Anterior cingulate cortex (tissue), 58 donors: ENCODE data around the gene SEMA6A.
A peak's percentile ranks its signal among the peaks of the same experiment; 100 is the strongest.
"Not testable (repeated sequence)": the region's sequence is repeated elsewhere in the genome, so short reads cannot be mapped to it uniquely, and the experiment has no call there.

Experiments used
- DNase-seq, 58 donors: peaks; one replicate each; lab custom pipeline; 2025; lab: John Stamatoyannopoulos, UW

Gene SEMA6A

DNA sequence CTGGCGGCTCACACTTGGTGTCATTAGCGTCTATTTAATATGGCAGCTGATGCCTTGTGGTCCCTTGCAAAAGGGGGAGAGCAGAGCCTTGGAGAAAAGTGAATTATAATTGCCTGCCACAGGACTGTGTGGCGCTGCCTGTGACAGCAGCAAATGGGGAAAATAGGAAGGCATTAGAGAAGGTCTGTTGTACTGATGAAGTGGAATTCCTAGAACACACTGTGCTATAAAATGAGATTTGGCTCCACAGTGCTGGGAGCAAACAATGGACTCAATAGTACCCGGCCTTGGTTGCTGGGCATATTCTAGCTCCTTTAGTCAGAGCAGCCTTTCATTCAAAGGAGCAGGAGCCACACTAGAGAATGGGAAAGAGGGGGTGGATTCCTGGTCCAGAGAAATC lies 21.3 kb downstream of the SEMA6A start:
- DNase-seq: peak in 41 of 58 donors; percentile 7 to 89 (median 58)

DNA sequence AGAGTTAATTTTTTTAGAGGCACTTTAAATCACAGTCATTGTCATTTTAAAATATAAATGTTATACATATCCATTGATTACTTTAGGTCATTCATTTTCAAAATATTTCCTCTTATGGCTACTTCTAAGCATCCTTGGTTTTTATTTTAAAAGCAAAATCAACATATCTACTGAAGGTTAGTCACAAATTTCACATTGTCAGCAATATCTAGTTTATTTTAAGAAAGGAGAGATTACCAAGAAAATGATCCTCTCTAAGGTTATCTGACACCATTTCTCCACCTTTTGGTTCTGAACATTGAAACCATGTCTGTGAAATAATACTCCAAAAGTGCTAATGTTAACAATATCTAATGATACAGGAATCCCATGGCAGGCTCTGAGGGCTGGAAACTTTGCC lies 24.5 kb downstream of the SEMA6A start:
- DNase-seq: no peak

DNA sequence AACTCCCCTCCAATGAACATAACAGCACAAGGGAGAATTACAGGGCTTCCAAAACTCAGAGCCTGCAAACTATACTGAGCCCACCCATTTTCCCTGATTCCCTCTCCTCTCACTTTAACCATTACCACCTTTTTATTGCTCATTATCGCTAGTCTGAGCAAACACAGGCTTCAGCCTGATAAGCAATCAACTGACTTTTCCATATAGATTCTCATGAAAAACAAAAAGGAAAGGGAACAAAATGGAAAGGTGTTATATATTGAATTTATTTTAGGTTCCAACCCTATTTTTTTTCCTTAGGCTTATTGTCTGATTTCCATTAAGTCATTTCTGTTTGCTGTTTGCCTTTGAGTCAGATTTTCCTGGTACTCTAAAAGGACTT lies 27.9 kb downstream of the SEMA6A start:
- no peak for DNase-seq

DNA sequence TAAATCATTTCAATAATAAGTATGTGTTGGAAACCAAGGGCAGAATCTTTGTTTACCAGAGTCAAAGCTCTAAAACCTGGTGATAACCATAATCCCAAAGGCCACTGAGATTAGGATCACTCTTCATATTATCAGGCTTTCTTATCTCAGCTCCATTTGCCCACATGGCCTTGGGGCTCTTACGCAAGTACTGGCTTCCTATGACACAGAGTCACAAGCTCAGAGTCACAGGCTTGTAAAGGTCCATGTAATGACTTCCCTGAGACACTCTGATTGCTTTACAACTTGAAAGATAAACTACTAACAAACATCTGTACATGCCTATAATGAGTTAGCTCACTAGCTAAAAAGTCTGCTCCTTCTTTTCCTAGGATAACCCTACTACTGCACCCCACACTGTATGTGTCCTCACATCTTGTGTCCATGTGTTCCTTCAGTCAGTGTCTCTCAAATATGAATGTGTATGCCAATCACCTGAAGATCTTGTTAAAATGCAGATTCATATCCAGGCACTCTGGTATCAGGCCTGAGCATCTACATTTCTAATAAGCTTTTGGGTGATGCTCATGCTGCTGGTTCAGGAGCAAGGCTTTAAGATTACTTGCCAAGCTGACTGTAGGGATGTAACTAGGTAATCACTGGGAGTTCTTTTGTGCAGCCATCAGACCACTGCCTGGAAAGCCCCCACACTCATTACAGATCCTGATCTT lies 28.4 kb downstream of the SEMA6A start:
- DNase-seq: no peak

DNA sequence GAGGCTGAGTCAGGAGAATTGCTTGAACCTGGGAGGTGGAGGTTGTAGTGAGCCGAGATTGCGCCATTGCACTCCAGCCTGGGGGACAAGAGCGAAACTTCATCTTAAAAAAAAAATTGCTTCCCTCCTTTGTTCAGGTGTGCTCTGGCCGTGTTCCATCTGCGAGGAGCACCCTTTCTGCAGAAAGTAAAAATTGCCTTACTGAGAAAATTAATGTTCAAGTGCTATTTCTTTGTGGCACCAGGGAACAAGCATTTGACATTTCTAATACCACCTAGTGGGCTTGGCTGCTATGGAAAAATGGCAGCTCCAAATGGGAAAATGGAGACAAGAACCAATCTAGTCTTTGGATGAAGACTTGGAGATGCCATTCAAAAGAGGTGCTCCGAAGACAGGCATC lies 29.2 kb downstream of the SEMA6A start:
- not testable (repeated sequence) for DNase-seq

DNA sequence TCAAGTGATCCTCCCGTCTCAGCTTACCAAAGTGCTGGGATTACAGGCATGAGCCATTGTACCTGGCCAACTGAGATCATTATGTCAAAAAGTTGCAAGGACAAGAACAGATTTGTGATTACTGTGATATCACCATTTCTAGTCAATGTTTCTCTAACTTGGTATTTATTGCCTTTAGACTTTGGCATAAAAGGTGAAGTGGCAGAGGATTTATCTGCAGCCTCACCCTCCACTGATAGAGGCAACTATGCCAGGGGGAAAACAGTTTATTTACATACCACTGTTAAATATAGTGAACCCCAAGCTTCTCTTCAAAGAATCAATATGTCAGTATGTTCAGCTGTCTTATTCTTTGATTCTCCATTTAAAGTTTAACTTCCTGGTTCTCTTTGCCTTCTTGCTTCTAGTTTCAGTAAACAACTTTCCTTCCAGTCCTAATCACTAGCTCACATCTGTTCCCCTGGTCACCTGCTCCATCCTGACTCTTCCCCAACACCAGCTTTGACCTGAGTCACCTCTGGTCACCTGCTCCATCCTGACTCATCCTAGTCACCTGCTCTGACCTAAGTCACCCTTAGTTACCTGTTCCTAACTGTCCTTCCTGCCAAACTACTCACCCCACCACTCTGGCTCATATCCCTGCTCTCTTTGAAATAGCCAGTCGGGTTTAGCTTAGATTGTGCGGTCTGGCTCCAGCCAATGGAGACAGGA lies 29.9 kb downstream of the SEMA6A start:
- no peak for DNase-seq

DNA sequence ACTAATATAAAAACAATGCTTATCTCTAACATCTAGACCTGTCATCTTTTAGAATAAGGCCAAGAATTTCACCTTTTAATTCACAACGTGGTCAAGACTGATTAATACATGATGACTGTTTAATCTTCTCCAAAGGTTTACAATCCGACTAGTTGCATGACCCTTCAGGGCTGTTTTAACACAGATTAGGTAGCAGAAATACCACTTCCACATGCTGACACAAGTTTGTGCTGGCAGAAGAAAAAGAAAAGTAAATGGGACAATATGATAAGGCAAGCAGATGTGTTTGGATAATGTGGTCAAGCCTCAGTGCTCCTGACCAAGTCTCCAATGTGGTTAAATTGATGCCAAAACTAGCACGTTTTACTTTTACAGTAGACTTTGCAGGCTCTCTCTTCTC lies 31.1 kb downstream of the SEMA6A start:
- no peak for DNase-seq

DNA sequence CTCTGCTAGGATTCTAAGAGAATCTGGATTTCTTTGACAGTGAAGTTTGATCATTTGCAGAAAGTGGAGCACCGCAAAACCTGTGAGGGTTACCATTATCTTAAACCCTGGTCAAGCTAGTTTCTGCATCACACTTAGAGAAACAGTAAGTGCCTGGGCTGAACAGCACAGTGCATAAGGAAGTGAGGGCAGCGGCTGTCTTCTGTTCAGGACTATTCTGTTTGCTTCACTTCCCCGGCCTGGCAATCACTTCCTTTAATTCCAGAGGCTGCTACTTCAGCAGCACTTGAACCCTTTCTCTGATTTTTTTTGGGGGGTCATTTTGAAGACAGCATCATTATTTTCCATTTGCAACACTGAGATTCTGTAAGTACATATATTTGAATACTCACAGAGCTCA lies 32.0 kb downstream of the SEMA6A start:
- DNase-seq: no peak

DNA sequence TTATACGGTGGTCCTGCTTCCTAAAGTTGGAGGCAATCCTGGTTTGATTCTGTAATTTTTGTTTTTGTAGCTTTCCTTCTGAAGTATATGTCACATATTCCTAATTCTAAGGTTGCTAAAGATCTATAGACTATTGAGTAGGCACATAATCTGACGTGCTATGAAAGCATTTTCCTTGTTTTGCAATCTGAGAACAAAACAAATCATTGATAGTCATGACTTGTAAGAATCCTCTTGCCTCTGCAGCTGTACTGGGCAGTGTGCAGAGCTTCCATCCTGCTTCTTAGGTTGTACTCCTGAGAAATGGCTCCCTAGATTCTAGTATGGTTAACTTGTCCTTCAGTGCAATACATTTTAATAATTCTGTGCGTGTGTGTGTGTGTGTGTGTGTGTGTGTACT lies 35.4 kb downstream of the SEMA6A start:
- DNase-seq: peak in 1 of 58 donors; percentile 4

DNA sequence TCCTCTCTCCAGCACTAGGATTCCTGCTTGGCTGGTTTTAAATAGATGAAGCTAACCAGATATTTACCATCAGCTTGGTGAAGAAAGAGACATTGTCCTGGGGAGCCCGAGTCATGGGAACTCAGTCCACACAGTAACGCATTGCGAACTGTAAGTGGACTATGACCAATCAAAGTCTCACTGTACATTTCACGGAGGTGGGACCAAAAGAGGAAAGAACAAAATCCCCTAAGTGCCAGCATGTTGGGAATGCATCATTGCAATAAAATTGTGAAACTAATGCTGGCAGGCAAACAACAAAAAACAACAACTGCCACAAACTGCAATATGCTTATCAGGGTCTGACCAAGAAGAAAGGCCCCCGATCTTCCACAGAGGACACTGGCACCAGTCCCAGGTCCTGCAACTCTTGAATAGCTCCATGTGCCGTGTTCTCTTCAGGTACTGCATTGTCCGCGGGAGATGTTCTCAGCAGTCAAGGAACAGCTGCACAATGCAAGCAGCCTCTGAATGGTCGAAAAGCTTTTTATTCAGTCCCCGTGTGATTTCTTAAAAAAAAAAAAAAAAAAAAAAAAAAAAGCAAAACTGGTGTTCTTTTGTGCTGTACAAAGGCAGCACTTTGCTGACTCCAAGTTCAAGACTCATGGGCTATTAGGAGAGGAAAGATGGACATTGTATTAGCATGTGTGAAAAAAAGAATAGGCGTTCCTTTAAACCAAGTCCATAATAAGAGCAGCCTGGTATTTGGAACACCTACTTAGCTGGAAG lies 38.1 kb downstream of the SEMA6A start:
- DNase-seq: peak in 18 of 58 donors; percentile 14 to 67 (median 46)

DNA sequence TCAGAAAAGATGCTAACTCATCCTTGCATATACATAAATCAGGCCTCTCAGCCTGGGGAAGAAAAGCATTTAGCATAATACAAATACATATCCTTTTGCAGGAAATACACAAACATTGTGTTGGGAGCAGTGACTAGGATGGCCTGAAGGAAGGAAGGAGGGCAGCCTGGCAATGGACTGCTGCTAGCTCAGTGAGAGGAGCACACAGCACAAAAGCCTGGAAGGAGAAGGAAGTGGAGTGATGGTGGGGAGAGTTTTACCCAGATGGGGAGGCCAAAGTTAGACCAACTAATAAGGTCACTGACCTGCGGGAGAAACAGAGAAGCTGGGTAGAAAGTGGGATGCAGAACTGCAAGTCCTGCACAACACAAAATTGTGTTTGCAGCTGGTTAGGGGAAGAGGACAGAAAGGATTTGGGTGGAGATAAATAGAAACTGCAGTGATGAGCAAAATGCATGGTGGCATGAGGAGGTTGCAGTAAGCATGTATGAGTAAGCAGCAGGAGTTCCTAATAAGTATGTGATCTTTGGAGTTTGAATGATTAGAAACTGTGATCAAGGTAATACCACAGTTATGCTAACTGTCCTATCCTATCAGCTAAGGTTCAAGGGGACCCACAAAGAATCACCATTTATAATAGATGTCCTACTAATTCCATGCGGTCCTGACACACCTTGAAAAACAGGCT lies 39.5 kb downstream of the SEMA6A start:
- DNase-seq: no peak

DNA sequence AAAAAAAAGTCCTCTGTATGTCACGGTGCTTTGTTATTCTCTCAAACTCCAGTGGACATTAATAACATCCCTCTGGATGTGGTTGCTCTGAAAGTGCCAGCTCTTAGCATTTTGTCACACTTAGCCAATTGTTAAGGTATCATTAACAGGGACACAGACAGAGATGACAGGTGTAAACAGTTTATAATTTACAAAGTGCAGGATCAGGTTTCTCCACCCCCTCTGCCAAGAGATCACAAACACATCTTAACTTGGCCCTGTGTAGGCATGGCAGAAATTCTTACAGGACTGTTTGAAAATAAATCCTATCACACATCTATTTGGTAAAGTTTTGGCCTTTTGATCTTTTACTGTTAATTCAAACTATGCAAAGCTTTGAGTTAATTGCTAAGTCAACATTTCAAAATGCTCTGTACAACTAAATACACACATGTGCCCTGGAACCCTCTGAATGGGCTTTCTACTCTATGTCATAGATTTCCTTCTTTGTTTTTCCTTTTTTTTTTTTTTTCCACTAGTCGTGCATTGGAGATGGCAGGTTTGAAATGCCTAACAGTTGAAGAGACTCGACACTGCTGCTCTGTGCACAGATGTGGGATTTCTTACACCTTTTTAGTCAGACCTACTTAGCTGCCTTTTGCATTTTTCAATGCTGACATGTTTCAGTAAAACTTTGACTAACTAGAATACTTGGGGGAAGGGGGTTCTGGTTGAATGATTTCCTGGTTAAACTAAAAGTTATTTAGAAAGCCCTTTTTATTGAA lies 41.7 kb downstream of the SEMA6A start:
- no peak for DNase-seq

DNA sequence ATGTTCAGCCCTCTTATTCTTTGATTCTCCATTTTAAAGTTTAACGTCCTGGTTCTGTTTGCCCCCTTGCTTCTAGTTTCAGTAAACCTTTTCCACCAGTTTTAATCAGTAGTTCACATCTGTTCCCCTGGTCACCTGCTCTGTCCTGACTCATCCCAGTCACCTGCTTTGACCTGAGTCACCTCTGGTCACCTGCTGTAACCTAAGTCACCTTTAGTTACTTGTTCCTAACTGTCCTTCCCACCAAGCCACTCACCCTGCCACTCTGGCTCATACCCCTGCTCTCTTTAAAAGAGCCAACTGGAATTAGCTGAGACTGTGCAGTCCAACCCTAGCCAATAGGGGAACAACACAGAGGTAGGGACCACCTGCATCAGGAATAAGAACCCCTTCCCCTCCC lies 43.0 kb downstream of the SEMA6A start:
- no peak for DNase-seq

DNA sequence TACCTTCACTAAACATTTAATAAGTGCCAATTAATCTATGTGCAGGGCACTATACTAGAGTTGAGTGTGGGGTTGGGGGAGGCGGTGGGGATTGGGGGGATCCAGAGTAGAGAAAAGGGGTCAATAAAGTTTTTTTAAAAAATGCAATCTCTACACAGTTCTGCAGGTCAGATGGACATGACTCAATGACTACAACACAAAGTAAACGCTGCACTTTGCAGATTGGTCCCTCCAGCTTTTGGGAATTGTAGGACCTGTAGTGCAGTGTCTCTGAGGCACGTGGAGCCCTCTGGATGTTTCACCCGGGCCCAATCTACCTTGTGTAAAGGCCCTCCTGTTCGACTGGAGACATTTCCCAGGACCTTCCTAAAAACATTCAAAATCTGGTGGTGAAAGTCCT lies 43.5 kb downstream of the SEMA6A start:
- DNase-seq: no peak

DNA sequence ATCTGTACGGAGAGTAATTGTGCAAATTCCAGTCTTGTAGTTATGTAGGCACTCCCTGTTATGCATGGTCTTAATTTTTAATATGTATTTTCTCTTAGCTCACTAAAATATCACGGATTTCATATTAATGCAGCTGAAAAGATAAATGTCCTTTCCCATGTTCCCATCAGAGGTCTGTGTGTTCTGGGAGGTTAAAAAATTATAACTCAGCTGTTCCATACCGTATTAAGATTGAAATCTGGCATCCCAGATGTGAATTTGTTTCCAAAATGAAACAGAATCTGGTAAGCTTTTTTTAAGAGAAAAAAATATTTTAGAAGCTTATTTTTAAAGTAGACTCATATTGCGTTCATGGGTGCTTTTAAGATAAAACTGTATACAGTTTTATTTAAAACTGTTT lies 44.3 kb downstream of the SEMA6A start:
- DNase-seq: no peak

DNA sequence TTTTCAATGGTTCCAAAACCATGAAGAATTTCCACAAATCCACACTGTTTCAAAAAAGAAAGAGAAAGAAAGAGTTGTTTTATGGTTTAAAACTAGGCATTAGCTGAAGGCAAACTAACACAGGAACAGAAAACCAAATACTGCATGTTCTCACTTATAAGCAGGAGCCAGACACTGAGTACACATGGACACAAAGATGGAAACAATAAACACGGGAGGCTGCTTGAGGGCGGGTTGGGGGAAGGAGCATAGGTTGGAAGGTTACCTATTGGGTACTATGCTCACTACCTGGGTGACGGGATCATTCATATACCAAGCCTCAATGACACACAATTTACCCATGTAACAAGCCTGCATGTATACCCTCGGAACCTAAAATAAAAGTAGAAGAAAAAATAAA lies 45.0 kb downstream of the SEMA6A start:
- no peak for DNase-seq

DNA sequence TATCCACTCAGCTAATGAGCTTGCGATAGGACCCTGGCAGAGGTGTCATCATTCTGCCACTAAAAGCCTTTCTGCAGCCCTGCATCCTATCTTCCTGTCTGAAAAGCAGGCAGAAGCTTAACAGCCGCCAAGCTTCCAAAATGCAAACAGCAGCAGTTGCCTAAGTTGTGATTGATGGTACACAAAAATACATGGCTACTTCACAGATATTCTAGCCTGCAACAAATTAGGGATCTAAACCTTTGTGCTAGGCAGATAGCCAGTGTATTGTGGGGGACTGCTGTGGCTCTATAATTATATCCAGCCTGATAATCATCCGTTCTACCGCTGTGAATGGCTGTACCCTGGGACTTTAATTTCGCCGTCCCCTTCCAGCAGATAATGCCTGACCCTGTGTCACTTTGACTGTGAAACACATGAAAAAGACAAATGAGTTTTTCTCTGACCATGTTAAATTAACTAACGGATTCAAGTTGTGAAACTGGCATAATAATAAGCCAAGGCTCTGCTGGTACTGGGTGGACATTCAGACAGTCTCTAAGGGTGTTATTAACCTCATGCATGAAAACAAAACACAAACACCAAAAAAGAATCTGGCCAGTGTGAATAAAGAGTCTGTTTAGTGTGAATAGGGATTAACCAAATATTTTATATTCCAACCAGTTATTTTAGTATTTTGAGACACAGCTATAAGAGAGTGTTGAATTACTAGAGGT lies 45.9 kb downstream of the SEMA6A start:
- peak in 2 of 58 donors; percentile 10 to 28 for DNase-seq

DNA sequence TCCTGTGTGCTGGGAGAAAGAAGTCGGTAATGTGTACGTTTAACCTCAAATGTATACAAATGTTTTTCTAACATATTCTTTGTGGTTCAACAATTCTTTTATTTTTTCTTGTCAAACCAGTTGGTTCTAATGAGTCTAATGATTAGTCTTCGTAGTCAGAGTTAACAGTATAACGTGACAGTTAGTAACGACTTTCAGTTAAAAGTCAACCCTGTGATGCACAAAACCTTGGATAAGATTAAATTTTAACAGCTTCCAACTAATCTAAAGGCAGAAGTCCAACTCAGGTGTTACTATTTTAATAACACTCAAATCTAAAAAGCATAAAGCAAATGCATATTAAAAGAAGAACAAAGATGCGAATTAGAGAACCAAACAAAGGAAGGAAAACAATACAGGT lies 47.0 kb downstream of the SEMA6A start:
- DNase-seq: no peak

DNA sequence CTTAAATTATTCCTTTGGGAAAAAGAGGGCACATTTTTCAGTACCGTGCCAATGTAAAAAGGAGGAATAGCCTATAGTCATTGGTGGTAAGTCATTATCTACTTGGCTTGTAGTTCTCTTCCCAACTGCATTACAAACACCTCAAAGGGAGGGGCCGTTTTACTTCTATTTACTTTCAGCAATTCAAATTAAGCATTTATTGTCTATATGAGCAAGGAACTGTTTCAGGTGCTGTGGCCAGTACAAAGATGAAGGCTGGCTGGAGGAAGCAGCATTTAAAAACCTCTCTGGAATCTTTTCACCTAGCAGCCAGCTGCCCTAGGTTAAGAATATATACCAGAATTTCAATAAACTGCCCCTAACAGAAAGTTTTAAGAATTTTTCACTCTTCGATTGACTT lies 48.9 kb downstream of the SEMA6A start:
- DNase-seq: no peak

DNA sequence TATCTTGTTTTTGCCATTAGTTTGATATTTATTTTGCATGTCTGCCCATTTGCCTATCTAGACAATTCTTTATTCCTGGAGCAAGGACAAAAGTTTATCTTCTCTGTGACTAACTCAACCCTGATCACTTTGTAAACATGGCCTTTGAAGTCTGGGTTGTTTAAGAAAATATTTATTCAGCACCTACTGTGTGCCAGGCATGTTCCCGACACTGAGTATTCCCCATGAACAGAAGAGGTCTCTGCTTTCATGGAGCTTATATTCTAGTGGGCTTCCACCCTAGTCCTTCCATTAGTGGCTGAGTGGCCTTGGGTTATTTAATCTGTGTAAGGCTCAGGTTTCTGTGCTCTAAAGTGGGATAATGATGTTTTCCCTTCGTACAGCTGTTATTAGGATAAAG lies 49.7 kb downstream of the SEMA6A start:
- DNase-seq: no peak
